ACHN (cell line): ENCODE results near the gene NCCRP1.

Experiments used
- DNase-seq: peaks from one replicate; pipeline ENCODE4 v3.0.0-alpha.2; 2015
- in situ Hi-C: cut with HindIII; loops from 2 replicates; pipeline ENCODE4 v1.10.0; 2017; ENCODE audit warnings: low sequenced_read_pairs, low pct_ligation_motif_present, low pct_unique_long_range_greater_than_20kb

NCCRP1 gene

DNA sequence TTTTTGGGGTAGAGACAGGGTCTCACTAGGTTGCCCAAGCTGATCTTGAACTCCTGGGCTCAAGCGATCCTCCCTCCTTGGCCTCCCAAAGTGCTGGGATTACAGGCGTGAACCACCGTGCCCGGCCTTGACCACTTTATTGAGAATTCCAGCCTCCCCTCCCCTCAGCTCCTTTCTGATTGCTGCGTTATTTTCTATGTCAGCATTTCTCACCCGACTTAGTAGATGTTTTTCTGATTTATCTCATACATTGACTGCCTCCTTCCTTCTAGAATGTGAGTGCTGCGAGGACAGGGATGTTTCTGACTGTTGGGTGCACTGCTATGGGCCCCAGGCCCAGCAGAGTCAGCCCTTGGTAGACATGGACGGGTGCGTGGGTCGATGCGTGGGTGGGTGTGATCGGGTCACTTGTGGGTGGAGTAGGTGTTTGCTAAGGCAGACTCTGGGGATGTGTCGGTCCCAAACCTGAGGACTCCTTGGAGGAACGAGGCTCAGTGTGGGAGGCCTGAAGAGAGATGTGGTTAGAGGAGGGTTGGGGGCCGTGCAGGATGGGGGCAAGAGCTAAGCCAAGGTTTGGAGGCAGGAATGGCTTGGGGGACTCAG is 34.2 kb upstream of the NCCRP1 start:
- no peak for DNase-seq
- in situ Hi-C loops: no loop called here

DNA sequence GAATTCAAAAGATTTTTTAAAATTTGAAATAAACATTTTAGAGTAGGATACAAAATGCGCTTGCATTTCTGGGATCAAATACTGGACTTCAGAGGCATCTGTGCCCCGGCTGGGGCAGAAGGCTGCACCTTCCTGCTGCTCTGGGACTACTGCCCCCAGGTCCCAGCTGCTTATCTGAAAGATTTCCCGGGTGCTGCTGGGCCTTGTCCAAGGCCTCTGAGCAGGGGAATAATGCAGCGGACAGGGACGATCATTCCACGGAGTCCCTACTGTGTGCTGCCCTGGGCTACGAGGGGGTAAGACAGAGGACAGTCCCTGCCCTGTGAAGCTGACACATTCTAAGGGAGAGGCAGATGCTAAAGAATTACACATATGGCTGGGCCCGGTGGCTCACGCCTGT is 33.1 kb upstream of the NCCRP1 start:
- in situ Hi-C loops: no loop called here
- no peak for DNase-seq

DNA sequence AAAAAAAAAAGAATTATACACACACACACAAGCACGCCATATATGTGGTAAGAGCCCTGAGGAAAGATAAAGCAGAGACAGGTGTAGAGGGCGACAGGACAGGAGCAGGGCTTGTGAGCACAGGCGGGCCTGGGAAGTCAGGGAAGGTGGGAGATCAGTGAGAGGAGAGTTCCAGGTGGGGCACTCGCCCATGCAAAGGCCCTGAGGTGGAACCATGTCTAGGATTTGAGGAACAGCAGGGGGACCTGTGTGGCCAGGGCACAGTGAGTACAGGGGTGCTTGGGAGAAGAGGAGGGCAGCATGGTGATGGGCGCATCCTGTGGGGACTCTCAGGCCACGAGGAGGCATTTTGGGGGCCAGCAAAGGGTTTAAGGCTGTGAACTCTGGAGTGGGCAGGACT is 32.5 kb upstream of the NCCRP1 start:
- DNase-seq: no peak
- in situ Hi-C loops: no loop called here

- in situ Hi-C loops: no loop called here
- no peak for DNase-seq
Observed at GRCh38 chr19:39165857-39166256, 30.9 kb upstream of the NCCRP1 start.

DNA sequence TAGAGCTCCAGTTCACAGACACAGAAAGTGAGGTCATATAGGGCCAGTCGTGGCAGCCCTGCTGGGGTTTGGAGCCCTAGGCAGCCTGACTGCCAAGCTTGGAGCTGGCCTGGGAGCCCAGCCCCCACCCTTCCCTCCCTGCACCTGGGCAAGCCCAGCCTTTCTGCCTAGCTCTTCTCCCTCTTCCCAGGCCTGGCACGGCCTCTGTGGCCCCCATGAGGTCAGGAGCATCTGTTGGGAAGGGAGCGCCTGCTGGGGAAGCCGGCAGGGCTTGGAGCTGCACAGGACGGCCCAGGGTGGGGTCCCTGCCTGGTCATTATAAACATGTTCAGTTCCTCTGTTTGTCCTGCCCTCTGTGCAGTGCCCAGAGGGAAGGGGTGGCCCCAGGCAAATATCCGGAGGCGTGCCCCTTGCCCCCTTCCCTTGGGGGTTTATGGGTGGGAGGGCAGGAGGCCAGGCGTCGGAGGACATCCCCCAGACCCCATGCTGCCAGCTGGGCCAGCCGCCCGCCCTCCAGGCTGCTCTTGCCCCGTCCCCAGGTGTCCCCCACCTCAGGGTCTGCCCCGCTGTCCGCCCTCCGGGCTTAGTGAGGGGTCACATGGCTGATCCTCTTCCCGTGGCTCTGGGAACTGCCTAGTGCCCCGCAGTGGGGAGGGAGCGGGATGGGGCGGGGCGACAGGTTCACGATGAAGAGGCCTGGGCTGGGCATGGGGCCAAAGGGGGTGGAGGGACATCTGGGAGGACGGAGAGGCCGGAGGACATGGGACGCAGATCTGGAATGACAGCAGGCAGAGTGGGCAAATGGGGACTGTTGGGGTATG is 30.0 kb upstream of the NCCRP1 start:
- no peak for DNase-seq
- in situ Hi-C loops: no loop called here

DNA sequence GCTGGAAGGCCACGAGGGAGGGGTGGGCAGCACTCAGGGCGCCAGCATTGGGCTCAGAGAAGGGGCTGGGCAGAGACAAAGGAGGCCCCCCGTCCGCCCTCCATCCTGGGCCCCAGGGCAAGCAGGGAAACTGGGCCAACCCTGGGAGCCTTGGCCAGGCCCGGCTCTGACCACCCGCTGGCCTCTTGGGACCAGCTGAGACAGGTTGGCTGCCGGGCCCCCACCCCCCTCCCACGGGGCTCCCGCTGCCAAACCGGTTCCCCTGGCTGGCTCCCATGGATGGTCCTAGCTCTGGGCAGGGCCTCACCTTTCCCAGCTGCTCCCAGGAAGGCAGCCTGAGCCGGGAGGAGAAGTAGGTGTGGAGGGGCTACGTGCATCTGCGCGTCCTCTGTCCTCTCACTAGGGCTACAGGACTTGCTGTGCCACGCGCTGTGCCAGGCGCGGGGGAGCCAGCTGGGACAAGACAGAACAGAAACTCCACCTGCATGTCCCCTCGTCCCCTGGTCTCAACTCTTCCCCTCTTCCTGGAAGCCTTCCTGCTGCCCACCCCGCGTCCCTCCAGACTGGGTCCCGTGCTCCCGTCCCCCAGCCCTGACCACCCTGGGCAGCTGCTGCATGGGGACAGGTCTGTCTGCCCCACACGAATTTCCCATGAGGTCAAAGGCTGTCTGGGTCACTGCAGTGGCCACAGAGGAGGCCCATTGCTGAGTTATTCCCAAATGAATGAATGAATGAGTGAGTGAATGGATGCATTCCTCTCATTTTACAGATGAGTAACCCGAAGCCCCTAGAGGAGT is 29.1 kb upstream of the NCCRP1 start:
- DNase-seq: no peak
- in situ Hi-C loops: no loop called here

GRCh38 chr19:39168258-39169142 is 28.3 kb upstream of the NCCRP1 start:
- in situ Hi-C loops: no loop called here
- DNase-seq: no peak

GRCh38 chr19:39169143-39169810 is 27.5 kb upstream of the NCCRP1 start:
- in situ Hi-C loops: no loop called here
- DNase-seq: no peak

- in situ Hi-C loops: no loop called here
- DNase-seq: no peak
Observed at GRCh38 chr19:39170386-39171231, 26.2 kb upstream of the NCCRP1 start.

GRCh38 chr19:39171479-39172465 is 25.0 kb upstream of the NCCRP1 start:
- in situ Hi-C loops: no loop called here

DNA sequence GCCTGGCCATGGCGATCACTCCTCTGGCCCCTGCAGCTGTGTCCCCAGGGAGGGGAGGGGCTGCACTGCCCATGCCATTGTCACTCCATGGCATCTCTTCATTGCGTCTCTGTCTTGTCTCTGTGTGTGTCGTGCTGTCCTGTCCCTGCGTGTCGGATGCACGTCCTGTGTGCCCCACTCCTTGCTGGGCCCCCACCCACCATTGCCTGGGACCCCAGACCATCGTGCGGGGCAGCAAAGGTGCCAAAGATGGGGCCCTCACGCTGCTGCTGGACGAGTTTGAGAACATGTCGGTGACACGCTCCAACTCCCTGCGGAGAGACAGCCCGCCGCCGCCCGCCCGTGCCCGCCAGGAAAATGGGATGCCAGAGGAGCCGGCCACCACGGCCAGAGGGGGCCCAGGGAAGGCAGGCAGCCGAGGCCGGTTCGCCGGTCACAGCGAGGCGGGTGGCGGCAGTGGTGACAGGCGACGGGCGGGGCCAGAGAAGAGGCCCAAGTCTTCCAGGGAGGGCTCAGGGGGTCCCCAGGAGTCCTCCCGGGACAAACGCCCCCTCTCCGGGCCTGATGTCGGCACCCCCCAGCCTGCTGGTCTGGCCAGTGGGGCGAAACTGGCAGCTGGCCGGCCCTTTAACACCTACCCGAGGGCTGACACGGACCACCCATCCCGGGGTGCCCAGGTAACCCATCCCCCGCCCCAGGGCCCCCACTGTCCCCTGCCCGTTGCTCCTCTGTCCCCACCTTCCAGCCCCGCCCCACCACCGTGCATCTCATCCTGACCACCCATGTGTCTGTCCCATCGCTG is 23.9 kb upstream of the NCCRP1 start:
- in situ Hi-C loops: no loop called here
- no peak for DNase-seq

More at GRCh38 chr19:39171479-39172465, 25.0 kb upstream of the NCCRP1 start:
- no peak for DNase-seq

DNA sequence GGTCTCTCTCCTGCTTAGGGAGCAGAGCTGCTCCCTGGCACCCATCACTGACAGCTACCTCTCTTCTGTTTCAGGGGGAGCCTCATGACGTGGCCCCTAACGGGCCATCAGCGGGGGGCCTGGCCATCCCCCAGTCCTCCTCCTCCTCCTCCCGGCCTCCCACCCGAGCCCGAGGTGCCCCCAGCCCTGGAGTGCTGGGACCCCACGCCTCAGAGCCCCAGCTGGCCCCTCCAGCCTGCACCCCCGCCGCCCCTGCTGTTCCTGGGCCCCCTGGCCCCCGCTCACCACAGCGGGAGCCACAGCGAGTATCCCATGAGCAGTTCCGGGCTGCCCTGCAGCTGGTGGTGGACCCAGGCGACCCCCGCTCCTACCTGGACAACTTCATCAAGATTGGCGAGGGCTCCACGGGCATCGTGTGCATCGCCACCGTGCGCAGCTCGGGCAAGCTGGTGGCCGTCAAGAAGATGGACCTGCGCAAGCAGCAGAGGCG is 23.2 kb upstream of the NCCRP1 start:
- in situ Hi-C loops: no loop called here
- DNase-seq: no peak

- in situ Hi-C loops: no loop called here
- no peak for DNase-seq
Observed at GRCh38 chr19:39174142-39174541, 22.6 kb upstream of the NCCRP1 start.

DNA sequence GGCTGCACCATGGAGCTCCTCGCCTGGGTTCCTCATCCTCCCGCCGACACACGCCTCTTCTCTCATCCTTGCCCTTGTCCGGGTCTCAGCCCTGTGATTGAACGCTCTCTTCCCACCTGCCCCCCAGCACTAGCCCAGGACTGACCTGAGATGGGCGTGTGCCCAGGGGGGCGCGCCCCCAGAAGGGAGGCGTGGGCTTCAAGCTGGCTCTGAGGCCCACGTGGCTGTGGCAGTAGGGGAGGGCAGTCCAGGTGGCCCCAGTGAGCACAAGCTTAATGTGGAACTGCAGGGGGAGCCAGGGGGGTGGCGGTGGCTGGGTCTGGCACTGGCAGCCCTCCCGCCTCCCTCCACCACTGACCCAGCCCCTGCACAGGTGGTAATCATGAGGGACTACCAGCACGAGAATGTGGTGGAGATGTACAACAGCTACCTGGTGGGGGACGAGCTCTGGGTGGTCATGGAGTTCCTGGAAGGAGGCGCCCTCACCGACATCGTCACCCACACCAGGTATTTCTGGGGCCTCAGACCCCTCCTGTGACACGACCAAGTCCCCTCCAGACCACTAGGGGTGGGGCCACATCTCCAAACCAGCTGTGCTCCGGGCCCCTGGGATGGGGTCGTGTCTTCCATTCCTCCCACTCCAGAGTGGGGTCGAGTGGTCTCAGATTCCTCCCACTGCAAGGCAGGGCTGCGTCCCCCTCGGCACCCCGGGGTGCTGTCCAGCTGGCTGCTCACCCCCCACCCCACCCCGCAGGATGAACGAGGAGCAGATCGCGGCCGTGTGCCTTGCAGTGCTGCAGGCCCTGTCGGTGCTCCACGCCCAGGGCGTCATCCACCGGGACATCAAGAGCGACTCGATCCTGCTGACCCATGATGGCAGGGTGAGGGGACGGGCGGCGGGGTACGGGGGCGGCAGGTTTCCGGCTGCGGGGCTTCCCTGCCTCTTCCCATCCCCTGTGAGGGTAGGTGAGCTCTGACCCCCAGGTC is 21.9 kb upstream of the NCCRP1 start:
- in situ Hi-C loops: no loop called here
- no peak for DNase-seq
